ENCODE measurements around the gene RIC1. TPM values are rescaled to one million over a fixed set of nuclear protein-coding genes. Genes with fewer than 3 reads are reported as not detected.

Gene RIC1
- total RNA-seq, 6 experiments from 2014 or later: 25.8 to 35.2 (median 29.8) TPM

DNA sequence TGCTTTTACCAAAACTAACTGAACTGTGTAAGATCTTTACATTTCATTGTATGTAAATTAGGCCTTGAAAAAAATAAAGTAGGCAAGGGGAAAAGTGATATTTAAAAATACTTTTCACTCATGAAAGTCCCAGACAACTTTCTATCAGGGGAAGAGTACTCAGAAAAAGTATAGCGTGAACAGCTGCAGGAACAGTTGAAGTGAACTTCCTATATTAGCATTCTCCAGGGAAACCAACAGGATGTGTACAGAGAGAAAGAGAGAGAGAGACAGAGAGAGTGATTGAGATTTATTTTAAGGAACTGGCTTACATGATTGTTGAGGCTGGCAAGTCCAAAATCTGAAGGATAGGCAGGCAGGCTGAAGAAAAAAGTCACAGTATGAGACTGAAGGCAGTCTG is 162.0 kb downstream of the RIC1 start:
- no peak for DNase-seq
- Mint-ChIP-seq H3K9me3 (no peaks in the 10 kb centered on the region), H3K27me3 (ENCODE audit: insufficient read depth) (no peaks in the 10 kb centered on the region), H3K36me3 (ENCODE audit: low read depth) (peaks cover 11% of the 10 kb centered on the region; the same call in 1 of the 2 replicates), H3K27ac (no peak overlapping the region), H3K4me1 (ENCODE audit: low read depth) (peaks cover 14% of the 10 kb centered on the region), H3K4me3 (no peak overlapping the region)
- TF ChIP-seq, protein P1, sequence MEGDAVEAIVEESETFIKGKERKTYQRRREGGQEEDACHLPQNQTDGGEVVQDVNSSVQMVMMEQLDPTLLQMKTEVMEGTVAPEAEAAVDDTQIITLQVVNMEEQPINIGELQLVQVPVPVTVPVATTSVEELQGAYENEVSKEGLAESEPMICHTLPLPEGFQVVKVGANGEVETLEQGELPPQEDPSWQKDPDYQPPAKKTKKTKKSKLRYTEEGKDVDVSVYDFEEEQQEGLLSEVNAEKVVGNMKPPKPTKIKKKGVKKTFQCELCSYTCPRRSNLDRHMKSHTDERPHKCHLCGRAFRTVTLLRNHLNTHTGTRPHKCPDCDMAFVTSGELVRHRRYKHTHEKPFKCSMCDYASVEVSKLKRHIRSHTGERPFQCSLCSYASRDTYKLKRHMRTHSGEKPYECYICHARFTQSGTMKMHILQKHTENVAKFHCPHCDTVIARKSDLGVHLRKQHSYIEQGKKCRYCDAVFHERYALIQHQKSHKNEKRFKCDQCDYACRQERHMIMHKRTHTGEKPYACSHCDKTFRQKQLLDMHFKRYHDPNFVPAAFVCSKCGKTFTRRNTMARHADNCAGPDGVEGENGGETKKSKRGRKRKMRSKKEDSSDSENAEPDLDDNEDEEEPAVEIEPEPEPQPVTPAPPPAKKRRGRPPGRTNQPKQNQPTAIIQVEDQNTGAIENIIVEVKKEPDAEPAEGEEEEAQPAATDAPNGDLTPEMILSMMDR (IDR thresholded peaks at IDR 0.05): no peak

DNA sequence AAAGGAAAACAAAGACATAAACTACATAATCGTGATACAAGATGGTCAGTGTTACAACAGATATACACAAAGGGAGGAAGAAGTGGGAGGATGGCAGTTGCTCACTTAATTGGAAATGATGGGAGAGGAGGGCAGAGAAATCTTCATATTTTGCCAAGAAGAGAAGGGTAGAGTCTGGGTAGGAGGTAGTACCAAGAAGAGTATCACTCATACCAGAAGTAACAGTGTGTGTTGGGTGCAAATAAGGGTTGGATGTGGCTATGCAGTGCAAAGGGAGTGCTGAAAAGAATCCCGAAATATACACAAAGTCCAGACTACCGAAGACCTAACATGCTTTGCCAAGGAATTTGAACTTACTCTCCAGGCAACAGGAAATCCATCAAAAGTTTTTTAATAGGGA is 163.0 kb downstream of the RIC1 start:
- H3K4me3 Mint-ChIP-seq: no peak overlapping the region
- TF ChIP-seq, protein P1 (IDR thresholded peaks at IDR 0.05): no peak
- H3K36me3 Mint-ChIP-seq (ENCODE audit: low read depth): peaks cover 7% of the 10 kb centered on the region; the same call in 1 of the 2 replicates
- H3K27me3 Mint-ChIP-seq (ENCODE audit: insufficient read depth): no peaks in the 10 kb centered on the region
- H3K4me1 Mint-ChIP-seq (ENCODE audit: low read depth): 0 out of 2 replicates have a peak, but pooled peaks cover 6% of the 10 kb centered on the region
- no peak overlapping the region for H3K27ac Mint-ChIP-seq
- no peaks in the 10 kb centered on the region for H3K9me3 Mint-ChIP-seq
- DNase-seq: no peak

- H3K36me3 Mint-ChIP-seq (ENCODE audit: low read depth): peaks cover 3% of the 10 kb centered on the region; the same call in 1 of the 2 replicates
- TF ChIP-seq, protein P1 (IDR thresholded peaks at IDR 0.05): no peak
- no peak for DNase-seq
- no peak overlapping the region for H3K27ac Mint-ChIP-seq
- H3K9me3 Mint-ChIP-seq: no peaks in the 10 kb centered on the region
- H3K4me1 Mint-ChIP-seq (ENCODE audit: low read depth): 0 out of 2 replicates have a peak, but pooled peaks cover 6% of the 10 kb centered on the region
- no peaks in the 10 kb centered on the region; the same call in 1 of the 2 replicates for H3K27me3 Mint-ChIP-seq (ENCODE audit: insufficient read depth)
- no peak overlapping the region for H3K4me3 Mint-ChIP-seq
Observed at GRCh38 chr9:5793812-5794211, 164.9 kb downstream of the RIC1 start.

DNA sequence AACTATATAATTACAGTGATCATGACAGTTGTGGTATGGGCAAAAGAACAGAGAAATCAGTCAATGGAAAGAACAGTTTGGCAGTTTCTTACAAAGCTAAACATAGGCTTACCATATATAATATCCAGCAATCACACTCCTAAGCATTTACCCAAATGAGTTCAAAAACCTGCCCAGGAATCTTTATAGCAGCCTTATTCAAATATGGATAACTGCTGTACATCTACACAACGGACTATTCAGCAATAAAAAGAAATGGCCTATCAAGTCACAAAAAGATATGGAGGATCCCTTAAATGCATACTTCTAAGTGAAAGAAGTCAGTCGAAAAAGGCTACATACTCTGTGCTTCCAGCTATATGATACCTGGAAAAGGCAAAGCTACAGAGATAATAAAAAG is 167.4 kb downstream of the RIC1 start:
- TF ChIP-seq, protein P1 (IDR thresholded peaks at IDR 0.05): no peak
- Mint-ChIP-seq H3K36me3 (ENCODE audit: low read depth) (no peaks in the 10 kb centered on the region), H3K4me1 (ENCODE audit: low read depth) (peaks cover 6% of the 10 kb centered on the region)

DNA sequence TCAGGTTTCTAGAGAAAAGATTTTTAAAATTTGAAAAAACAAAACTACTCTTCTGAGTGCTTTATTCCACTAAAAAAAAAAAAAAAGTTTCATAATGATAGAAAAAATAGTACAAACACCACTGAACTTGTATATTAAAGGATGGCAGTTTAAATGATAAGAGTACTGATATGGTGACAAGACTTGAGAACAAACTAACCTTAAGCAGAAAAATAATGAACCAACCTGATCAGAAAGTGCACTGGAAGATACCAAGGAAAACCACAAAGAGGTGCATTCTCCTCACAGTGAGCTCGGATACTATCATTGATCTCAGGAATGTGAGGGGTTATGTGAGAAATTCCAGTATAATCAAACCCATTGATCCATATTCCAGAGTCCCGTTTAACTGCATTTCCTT is 169.7 kb downstream of the RIC1 start:
- no peak overlapping the region for H3K4me3 Mint-ChIP-seq
- H3K27ac Mint-ChIP-seq: no peak overlapping the region
- no peak for DNase-seq
- TF ChIP-seq, protein P1 (IDR thresholded peaks at IDR 0.05): no peak
- H3K9me3 Mint-ChIP-seq: no peaks in the 10 kb centered on the region
- H3K27me3 Mint-ChIP-seq (ENCODE audit: insufficient read depth): no peaks in the 10 kb centered on the region; the same call in 1 of the 2 replicates
- H3K36me3 Mint-ChIP-seq (ENCODE audit: low read depth): no peaks in the 10 kb centered on the region; the same call in 1 of the 2 replicates
- H3K4me1 Mint-ChIP-seq (ENCODE audit: low read depth): peaks cover 14% of the 10 kb centered on the region

More for the DNA sequence above, 167.4 kb downstream of the RIC1 start:
- DNase-seq: no peak
- no peak overlapping the region for H3K27ac Mint-ChIP-seq
- H3K9me3 Mint-ChIP-seq: no peaks in the 10 kb centered on the region
- H3K4me3 Mint-ChIP-seq: no peak overlapping the region
- H3K27me3 Mint-ChIP-seq (ENCODE audit: insufficient read depth): no peaks in the 10 kb centered on the region; the same call in 1 of the 2 replicates

Data from HFFc6 (cell line).